WI38 (cell line): ENCODE measurements around the gene C10orf143.
"Not testable (repeated sequence)": the region's sequence is repeated elsewhere in the genome, so short reads cannot be mapped to it uniquely, and the experiment has no call there.

ENCODE experiments used
- H3K4me3 ChIP-seq: 2 replicates; pipeline ENCODE4 v1.5.1; 2011; ENCODE audit warnings: low read depth, mild to moderate bottlenecking, control low read depth, low read length
- CTCF ChIP-seq: IDR thresholded peaks from 2 replicates; pipeline ENCODE4 v1.5.1; 2012; ENCODE audit warnings: low read depth, mild to moderate bottlenecking, control low read depth, low read length

C10orf143 gene

GRCh38 chr10:130128062-130128781 lies 17.6 kb upstream of the C10orf143 start:
- no peak for TF ChIP-seq CTCF
- no peak overlapping the region for H3K4me3 ChIP-seq

GRCh38 chr10:130127364-130128061 lies 16.9 kb upstream of the C10orf143 start:
- TF ChIP-seq CTCF: peak; percentile 92
- no peak overlapping the region for H3K4me3 ChIP-seq

- no peak overlapping the region for H3K4me3 ChIP-seq
- no peak for TF ChIP-seq CTCF
Observed at GRCh38 chr10:130121486-130122079, 11.0 kb upstream of the C10orf143 start.

- not testable (repeated sequence) for H3K4me3 ChIP-seq
Observed at GRCh38 chr10:130117535-130117934, 6.9 kb upstream of the C10orf143 start.

GRCh38 chr10:130116942-130117341 lies 6.3 kb upstream of the C10orf143 start:
- H3K4me3 ChIP-seq: not testable (repeated sequence)

GRCh38 chr10:130112821-130113220 lies 2.2 kb upstream of the C10orf143 start:
- TF ChIP-seq CTCF: no peak
- H3K4me3 ChIP-seq: no peak overlapping the region

GRCh38 chr10:130111852-130112180 lies 1.2 kb upstream of the C10orf143 start:
- TF ChIP-seq CTCF: no peak
- peak overlapping the region; percentile 89 for H3K4me3 ChIP-seq

GRCh38 chr10:130111113-130111851 lies 652 bp upstream of the C10orf143 start:
- no peak for TF ChIP-seq CTCF
- peak overlapping the region; percentile 89 for H3K4me3 ChIP-seq
